ENCODE measurements around the gene KLHL3.

Gene KLHL3

DNA sequence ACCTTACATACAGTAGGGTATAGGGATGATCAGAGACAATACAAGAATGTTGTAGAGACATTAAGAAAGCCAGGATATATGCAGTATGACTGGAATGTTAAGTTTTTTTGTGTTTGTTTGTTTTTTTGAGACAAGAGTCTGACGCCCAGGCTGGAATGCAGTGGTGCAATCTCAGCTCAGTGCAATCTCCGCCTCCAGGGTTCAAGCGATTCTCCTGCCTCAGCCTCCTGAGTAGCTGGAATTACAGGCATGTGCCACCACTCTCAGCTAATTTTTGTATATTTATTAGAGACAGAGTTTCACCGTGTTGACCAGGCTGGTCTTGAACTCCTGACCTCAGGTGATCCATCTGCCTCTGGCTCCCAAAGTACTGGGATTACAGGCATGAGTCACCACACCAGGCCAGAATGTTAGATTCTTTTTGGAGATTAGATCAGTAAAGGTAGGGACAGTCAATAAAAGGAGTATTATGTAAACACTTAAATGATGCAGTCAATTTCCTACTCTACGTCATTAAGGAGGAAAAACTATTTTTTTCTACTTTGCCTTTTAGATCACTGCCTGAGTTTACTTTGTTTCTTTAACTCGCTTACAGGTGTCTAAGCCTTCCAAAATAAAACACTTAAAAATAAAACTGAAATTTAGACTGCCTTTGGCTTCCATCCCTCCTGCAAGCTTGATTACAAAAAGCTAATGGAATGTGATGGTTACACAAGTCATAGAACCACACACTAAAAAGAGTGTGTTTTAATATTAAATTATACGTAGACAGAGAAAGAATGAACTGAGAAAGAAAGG, 25.0 kb upstream of the KLHL3 start:
- no peak for DNase-seq (ENCODE audit: low read depth)
- no peak overlapping the region for H3K4me3 ChIP-seq (ENCODE audit: low read depth, low read length)
- TF ChIP-seq, protein P1, sequence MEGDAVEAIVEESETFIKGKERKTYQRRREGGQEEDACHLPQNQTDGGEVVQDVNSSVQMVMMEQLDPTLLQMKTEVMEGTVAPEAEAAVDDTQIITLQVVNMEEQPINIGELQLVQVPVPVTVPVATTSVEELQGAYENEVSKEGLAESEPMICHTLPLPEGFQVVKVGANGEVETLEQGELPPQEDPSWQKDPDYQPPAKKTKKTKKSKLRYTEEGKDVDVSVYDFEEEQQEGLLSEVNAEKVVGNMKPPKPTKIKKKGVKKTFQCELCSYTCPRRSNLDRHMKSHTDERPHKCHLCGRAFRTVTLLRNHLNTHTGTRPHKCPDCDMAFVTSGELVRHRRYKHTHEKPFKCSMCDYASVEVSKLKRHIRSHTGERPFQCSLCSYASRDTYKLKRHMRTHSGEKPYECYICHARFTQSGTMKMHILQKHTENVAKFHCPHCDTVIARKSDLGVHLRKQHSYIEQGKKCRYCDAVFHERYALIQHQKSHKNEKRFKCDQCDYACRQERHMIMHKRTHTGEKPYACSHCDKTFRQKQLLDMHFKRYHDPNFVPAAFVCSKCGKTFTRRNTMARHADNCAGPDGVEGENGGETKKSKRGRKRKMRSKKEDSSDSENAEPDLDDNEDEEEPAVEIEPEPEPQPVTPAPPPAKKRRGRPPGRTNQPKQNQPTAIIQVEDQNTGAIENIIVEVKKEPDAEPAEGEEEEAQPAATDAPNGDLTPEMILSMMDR (IDR thresholded peaks at IDR 0.05; ENCODE audit: low read depth, low read length, missing control alignments): no peak

DNA sequence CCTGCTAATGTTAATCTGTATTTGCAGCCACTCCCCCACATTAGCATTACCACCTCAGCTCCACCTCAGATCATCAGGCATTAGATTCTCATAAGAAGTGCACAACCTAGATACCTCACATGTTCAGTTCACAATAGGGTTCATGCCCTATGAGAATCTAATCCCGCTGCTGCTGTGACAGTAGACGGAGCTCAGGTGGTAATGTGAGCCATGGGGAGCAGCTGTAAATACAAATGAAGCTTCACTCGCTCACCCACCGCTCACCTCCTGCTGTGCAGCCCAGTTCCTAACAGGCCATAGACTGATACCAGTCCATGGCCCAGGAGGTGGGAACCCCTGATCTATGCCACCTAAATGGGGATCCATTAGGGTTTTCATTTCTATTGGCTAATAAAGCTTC, 24.4 kb upstream of the KLHL3 start:
- H3K4me3 ChIP-seq (ENCODE audit: low read depth, low read length): no peak overlapping the region
- DNase-seq (ENCODE audit: low read depth): no peak
- TF ChIP-seq, protein P1 (IDR thresholded peaks at IDR 0.05; ENCODE audit: low read depth, low read length, missing control alignments): no peak

DNA sequence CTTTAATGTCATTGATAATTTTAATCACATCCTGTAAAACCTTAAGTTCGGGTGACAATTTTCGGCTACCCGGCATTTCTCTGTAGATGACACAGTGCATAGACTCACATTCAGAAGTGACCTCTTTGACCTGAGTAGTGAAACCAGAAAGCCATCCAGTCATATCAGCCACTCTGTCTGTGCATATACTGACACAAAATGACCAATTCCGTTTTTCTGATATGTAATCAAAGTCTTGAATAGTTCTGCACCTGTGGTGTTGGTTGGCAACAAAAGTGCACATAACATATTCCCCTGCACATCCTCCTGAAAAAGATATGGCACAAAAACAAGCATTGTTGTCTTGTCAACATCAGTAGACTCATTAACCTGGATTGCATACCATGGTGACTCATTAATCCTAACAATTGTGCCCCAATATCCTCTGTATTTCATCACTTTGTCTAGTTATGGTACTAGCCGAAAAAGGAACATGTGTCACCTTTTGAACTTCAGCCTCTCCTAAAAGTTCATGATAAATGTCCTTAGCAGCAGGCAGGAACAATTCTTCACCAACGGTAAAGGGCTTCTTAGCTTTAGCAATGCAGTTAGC, 22.9 kb upstream of the KLHL3 start:
- TF ChIP-seq, protein P1 (IDR thresholded peaks at IDR 0.05; ENCODE audit: low read depth, low read length, missing control alignments): no peak
- DNase-seq (ENCODE audit: low read depth): peak; percentile 70
- H3K4me3 ChIP-seq (ENCODE audit: low read depth, low read length): no peak overlapping the region; the same call in 1 of the 2 replicates

DNA sequence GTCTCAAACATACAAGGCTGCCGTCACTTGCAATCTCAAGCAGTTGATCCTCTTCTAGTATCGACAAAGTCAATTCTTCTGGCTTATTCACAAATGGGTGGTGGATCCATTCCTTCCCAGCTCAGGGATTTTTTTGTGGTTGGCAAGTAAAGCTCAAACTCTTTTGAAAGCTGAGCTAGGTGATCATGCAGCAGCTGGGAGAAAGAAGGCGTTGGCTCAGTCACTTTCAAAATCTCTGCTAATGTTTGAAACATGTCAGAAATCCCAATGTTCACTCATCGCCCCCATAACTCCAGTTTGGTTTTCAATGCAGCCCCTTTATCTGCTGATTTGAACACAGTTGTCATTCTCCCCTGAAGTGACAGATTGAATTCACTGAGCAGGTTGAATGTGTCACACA, 22.2 kb upstream of the KLHL3 start:
- TF ChIP-seq, protein P1 (IDR thresholded peaks at IDR 0.05; ENCODE audit: low read depth, low read length, missing control alignments): no peak

DNA sequence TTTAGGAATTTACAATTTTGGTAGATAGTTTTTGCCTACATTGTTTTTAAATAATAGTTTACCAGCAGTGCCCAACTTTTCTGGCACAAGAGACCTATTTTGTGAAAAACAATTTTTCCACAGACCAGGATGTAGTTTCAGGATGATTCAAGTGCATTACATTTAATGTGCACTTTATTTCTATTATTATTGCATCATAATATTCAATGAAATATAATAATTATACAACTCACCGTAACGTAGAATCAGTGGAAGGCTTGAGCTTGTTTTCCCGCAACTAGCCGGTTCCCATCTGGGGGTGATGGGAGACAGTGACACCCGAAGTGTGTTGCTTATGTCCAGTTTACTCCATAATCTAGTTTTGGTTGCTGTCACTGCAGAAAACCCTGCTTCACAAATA, 21.7 kb upstream of the KLHL3 start:
- TF ChIP-seq, protein P1 (IDR thresholded peaks at IDR 0.05; ENCODE audit: low read depth, low read length, missing control alignments): no peak
- no peak for DNase-seq (ENCODE audit: low read depth)
- H3K4me3 ChIP-seq (ENCODE audit: low read depth, low read length): no peak overlapping the region

More for the DNA sequence above, 22.2 kb upstream of the KLHL3 start:
- no peak for DNase-seq (ENCODE audit: low read depth)
- no peak overlapping the region; the same call in 1 of the 2 replicates for H3K4me3 ChIP-seq (ENCODE audit: low read depth, low read length)

DNA sequence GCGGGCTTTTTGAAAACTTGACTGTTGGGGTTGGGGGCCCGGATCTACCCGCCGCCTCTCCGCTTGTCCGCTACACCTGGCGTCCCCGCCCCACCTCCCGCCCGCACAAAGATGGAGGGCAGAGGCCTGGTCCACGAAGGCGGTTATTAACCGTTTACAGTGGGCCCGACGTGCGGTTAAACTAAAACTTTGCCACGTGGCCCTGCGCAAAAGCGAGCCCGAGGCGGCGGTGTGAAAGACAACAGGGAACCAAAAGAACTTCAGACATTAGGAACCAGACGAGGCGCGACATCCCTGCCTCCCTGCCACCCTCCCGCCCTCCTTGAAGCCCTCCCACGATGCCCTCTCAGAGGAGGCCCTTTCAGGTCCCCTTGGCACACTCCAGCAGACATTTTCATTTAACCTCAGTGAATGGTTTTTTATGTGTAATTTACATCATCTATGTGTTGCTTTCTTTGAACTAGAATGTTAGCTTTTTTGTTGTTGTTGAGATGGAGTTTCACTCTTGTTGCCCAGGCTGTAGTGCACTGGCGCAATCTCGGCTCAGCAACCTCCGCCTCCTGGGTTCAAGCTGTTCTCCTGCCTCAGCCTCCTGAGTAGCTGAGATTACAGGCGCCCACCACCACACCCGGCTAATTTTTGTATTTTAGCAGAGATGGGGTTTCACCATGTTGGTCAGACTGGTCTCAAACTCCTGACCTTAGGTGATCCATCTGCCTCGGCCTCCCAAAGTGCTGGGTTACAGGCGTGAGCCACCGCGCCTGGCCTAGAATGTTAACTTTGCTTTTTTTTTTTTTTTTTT, 19.3 kb upstream of the KLHL3 start:
- no peak for DNase-seq (ENCODE audit: low read depth)
- H3K4me3 ChIP-seq (ENCODE audit: low read depth, low read length): peak overlapping the region; percentile 80
- TF ChIP-seq, protein P1 (IDR thresholded peaks at IDR 0.05; ENCODE audit: low read depth, low read length, missing control alignments): no peak

Measured in GM12864 (cell line).